GM21515 (cell line): ENCODE results near the gene FAIM.
"Not testable (repeated sequence)": the region's sequence is repeated elsewhere in the genome, so short reads cannot be mapped to it uniquely, and the experiment has no call there.

Experiments
- ATAC-seq: cut with Tn5 transposase; IDR thresholded peaks from one replicate; pipeline ENCODE4 v1.9.1; 2021; ENCODE audit not compliant: unreplicated experiment

FAIM gene

GRCh38 chr3:138608322-138609135 is at the start of gene FAIM:
Gene FAIM, plus strand, starts transcription at chr3:138608771. Its CDS starts 10,956 bp downstream, at chr3:138619727.
- peak; percentile 70 for ATAC-seq

- ATAC-seq: no peak
These were observed 49.4 kb upstream of the FAIM start for GRCh38 chr3:138559134-138559533.

GRCh38 chr3:138560501-138560900 is 48.1 kb upstream of the FAIM start:
- ATAC-seq: no peak

- not testable (repeated sequence) for ATAC-seq
These were observed 45.7 kb upstream of the FAIM start for GRCh38 chr3:138562902-138563301.

GRCh38 chr3:138566293-138566692 is 42.3 kb upstream of the FAIM start:
- not testable (repeated sequence) for ATAC-seq

GRCh38 chr3:138567403-138567802 is 41.2 kb upstream of the FAIM start:
- ATAC-seq: no peak

- ATAC-seq: no peak
These were observed 39.5 kb upstream of the FAIM start for GRCh38 chr3:138569090-138569489.

- not testable (repeated sequence) for ATAC-seq
These were observed 38.9 kb upstream of the FAIM start for GRCh38 chr3:138569624-138570023.

- ATAC-seq: no peak
These were observed 35.4 kb upstream of the FAIM start for GRCh38 chr3:138573138-138573537.

GRCh38 chr3:138578141-138578540 is 30.4 kb upstream of the FAIM start:
- peak; percentile 83 for ATAC-seq

- no peak for ATAC-seq
These were observed 29.5 kb upstream of the FAIM start for GRCh38 chr3:138578961-138579574.

- no peak for ATAC-seq
These were observed 21.2 kb upstream of the FAIM start for GRCh38 chr3:138587374-138587773.

- no peak for ATAC-seq
These were observed 20.1 kb upstream of the FAIM start for GRCh38 chr3:138588445-138588844.

GRCh38 chr3:138591392-138591791 is 17.2 kb upstream of the FAIM start:
- ATAC-seq: no peak

- ATAC-seq: no peak
These were observed 15.0 kb upstream of the FAIM start for GRCh38 chr3:138593488-138594149.

GRCh38 chr3:138594150-138594934 is 14.2 kb upstream of the FAIM start, which contains the start of gene CEP70:
Gene CEP70, minus strand, starts transcription at chr3:138594260. Its CDS starts 21,333 bp downstream, at chr3:138572927.
- peak; percentile 87 for ATAC-seq

- ATAC-seq: no peak
These were observed 13.5 kb upstream of the FAIM start for GRCh38 chr3:138594935-138595610.

- ATAC-seq: not testable (repeated sequence)
These were observed 11.2 kb upstream of the FAIM start for GRCh38 chr3:138597186-138597976.

- no peak for ATAC-seq
These were observed 10.0 kb upstream of the FAIM start for GRCh38 chr3:138598534-138598933.
